Stomach (tissue), 9 donors: ENCODE measurements around the gene KCND2. TPM values are rescaled to one million over a fixed set of nuclear protein-coding genes. Genes with fewer than 3 reads are reported as not detected.

Source experiments
- DNase-seq, 2 donors: peaks; one replicate each; pipeline versions ENCODE4 v3.0.0 to v3.0.0-alpha.2; 2013 to 2019
- H3K27ac ChIP-seq, 5 donors: fragments of 200-600 bp in 4 of 5; sonication (generic) in 4 of 5; one replicate each; pipeline ENCODE4 v1.5.1; 2013 to 2019; ENCODE audit warnings: mild to moderate bottlenecking in 1 of 5, moderate library complexity in 1 of 5
- H3K27me3 ChIP-seq, 3 donors: fragments of 200-600 bp; sonication (generic); one replicate each; pipeline ENCODE4 v1.5.1; 2017 to 2019; ENCODE audit warnings: mixed run types in 1 of 3
- H3K36me3 ChIP-seq, 4 donors: fragments of 200-600 bp; sonication (generic); 1 replicate in 3 of 4; 2 replicates in 1 of 4; pipeline ENCODE4 v1.5.1; 2016 to 2019
- H3K4me1 ChIP-seq, 4 donors: fragments of 200-600 bp; sonication (generic); one replicate each; pipeline ENCODE4 v1.5.1; 2016 to 2019
- H3K4me3 ChIP-seq, 4 donors: fragments of 200-600 bp; sonication (generic) in 3 of 4; one replicate each; pipeline ENCODE4 v1.5.1; 2016 to 2019; ENCODE audit warnings: mild to moderate bottlenecking in 1 of 4
- H3K9me3 ChIP-seq, 4 donors: fragments of 200-600 bp; sonication (generic); one replicate each; pipeline ENCODE4 v1.5.1; 2016 to 2019
- EP300 ChIP-seq: sonication (generic); formaldehyde crosslinking; IDR thresholded peaks from one replicate; pipeline ENCODE4 v1.6.1; 2017; ENCODE audit warnings: antibody characterized with exemption
- POLR2A ChIP-seq, 4 donors: fragments of 450-650 bp; IDR thresholded peaks; one replicate each; pipeline ENCODE4 v1.6.1; 2016; ENCODE audit warnings: antibody characterized with exemption in 4 of 4, control low read depth in 2 of 4, mild to moderate bottlenecking in 1 of 4, moderate library complexity in 1 of 4
- POLR2AphosphoS5 ChIP-seq, 3 donors: sonication (generic); formaldehyde crosslinking; IDR thresholded peaks; one replicate each; pipeline ENCODE4 v1.6.1; 2016; ENCODE audit warnings: antibody characterized with exemption in 3 of 3
- WGBS, 5 donors: extraction: QIAGEN DNeasy Blood & Tissue Kit in 3 of 5; methylation state at CpG; one replicate each; pipeline versions ENCODE4 v1.1.5 to v1.1.7; 2013 to 2018; 5-methylcytosine and 5-hydroxymethylcytosine counted together
- intact Hi-C: fragments of 100-400 bp; cut with DNase I; formaldehyde crosslinking; loops from one replicate; pipeline ENCODE4 v1.15.1; 2023; ENCODE audit warnings: low total_unique reads
- polyA plus RNA-seq, 3 donors: library from polyadenylated mRNA; stranded (reverse); fragments of 200-250 nt; gene quantifications; one replicate each; pipeline ENCODE4 v1.2.3, GENCODE V29; 2013
- total RNA-seq, 5 donors: library from RNA; depleted of rRNA; stranded (reverse); fragments of >200 nt; gene quantifications; one replicate each; pipeline versions ENCODE4 v1.1.0 to v1.2.3, GENCODE V29; 2014 to 2016
- TF ChIP-seq, protein P1 (sequence below), 7 experiments: fragments of 450-650 bp in 4 of 7; fragments of 200-600 bp in 3 of 7; sonication (generic) in 3 of 7; IDR thresholded peaks; one replicate each; pipeline ENCODE4 v1.5.1; 2016 to 2019; ENCODE audit warnings: antibody characterized with exemption in 7 of 7, control low read depth in 2 of 7, mild to moderate bottlenecking in 1 of 7
- donor health status: healthy with polysubstance abuse.
- donor health status: Bipolar disorder and iron deficiency.
- donor health status: healthy.

KCND2 gene
- total and polyA plus RNA-seq, 8 donors = 0.06 to 1.3 (median 0.31) TPM; not detected in 5

DNA sequence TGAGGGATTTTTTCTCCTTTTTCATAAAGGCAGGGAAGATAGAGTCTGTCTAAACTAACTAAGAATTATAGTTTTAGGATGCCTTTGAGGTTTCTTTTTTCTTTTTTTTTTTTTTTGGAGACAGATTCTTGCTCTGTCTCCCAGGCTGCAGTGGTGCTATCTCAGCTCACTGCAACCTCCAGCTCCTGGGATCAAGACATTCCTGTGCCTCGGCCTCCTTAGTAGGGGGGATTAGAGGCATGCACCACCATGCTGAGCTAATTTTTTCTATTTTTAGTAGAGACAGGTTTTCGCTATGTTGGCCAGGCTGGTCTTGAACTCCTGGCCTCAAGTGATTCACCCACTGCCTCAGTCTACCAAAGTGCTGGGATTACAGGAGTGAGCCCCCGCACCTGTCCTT, 239.7 kb downstream of the KCND2 start:
- intact Hi-C loops = no loop called here

DNA sequence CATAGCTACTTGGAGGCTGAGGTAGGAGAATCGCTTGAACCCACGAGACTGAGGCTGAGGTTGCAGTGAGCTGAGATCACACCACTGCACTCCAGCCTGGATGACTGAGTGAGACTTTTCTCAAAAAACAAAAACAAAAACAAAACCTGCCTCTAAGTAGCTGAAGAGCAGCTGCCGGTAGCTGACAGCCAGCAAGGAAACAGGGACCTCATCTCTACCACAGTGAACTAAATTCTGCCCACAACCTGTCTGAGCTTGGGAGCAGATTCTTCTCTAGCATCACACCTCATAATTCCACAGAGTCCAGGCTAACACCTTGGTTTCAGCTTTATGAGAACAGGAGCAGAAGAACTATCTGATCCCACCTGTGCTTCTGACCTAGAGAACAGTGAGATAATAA, 246.2 kb downstream of the KCND2 start:
- Histone ChIP-seq H3K36me3 (no peaks in the 10 kb centered on the region), H3K4me1 (no peaks in the 10 kb centered on the region), H3K27ac (no peak overlapping the region), H3K27me3 (no peaks in the 10 kb centered on the region), H3K9me3 (no peaks in the 10 kb centered on the region), H3K4me3 (no peak overlapping the region)
- TF ChIP-seq POLR2A (IDR thresholded peaks at IDR 0.05) = no peak
- no peak for TF ChIP-seq EP300
- no peak for TF ChIP-seq POLR2AphosphoS5 (IDR thresholded peaks at IDR 0.05)
- TF ChIP-seq, protein P1, sequence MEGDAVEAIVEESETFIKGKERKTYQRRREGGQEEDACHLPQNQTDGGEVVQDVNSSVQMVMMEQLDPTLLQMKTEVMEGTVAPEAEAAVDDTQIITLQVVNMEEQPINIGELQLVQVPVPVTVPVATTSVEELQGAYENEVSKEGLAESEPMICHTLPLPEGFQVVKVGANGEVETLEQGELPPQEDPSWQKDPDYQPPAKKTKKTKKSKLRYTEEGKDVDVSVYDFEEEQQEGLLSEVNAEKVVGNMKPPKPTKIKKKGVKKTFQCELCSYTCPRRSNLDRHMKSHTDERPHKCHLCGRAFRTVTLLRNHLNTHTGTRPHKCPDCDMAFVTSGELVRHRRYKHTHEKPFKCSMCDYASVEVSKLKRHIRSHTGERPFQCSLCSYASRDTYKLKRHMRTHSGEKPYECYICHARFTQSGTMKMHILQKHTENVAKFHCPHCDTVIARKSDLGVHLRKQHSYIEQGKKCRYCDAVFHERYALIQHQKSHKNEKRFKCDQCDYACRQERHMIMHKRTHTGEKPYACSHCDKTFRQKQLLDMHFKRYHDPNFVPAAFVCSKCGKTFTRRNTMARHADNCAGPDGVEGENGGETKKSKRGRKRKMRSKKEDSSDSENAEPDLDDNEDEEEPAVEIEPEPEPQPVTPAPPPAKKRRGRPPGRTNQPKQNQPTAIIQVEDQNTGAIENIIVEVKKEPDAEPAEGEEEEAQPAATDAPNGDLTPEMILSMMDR (IDR thresholded peaks at IDR 0.05) = no peak
- WGBS, 5 donors = 86 to 94% (median 91%) methylated on average over 3 of the region's 3 CpGs
- intact Hi-C loops = no loop called here
- no peak for DNase-seq

More for the DNA sequence above, 239.7 kb downstream of the KCND2 start:
- no peaks in the 10 kb centered on the region for H3K4me1 ChIP-seq
- no peak overlapping the region for H3K27ac ChIP-seq
- WGBS, 5 donors = 78 to 89% (median 86%) methylated on average over 3 of the region's 3 CpGs
- H3K36me3 ChIP-seq = no peaks in the 10 kb centered on the region
- TF ChIP-seq, protein P1 (IDR thresholded peaks at IDR 0.05) = no peak
- TF ChIP-seq EP300 (no peak), POLR2A (IDR thresholded peaks at IDR 0.05) (no peak), POLR2AphosphoS5 (IDR thresholded peaks at IDR 0.05) (no peak)
- H3K9me3 ChIP-seq = no peaks in the 10 kb centered on the region
- no peaks in the 10 kb centered on the region for H3K27me3 ChIP-seq
- H3K4me3 ChIP-seq = no peak overlapping the region
- no peak for DNase-seq

DNA sequence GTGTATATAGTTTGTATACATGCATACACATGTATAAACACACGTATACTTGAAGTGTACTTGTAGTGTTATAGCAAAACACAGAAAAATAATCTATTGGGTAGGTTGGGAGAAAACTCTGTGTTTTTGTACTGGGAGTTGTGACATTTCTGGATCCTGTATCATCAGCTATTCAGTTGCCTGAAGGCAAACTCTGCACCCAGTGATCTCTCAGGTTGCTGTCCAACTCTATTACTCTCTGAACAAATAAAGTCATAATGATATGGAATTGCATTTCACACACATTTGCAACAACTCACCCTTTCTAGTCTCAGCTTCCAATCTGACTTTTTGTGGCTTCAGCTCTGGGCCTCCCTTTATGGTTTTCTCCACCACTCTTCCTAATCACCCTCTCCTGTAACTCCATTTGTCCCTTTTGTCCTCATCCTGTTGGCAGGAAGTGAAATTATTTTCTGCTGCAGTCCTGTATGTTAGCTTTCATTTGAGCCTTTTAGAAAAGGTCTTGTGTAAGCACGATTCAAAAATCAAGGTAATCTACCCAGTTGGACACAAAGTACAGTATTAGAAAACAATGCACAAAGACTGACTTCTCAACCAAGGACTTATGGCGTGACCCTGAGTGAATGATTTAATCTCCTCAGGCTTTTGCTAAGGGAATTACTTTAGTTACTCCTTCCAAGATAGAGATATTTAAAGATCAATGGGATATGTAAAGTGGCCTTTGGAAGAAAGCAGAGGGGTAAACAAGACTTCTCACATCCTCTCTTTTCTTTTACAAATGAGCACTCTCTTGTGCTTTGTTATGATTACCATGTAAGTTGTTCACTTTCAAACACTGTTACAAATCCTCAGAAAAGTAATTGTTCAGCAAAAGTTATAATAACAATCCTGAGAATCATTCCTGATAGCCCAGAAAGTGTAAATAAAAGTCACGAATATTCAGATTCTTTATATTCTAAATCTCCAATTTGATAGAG, 249.1 kb downstream of the KCND2 start:
- H3K27ac ChIP-seq = no peak overlapping the region
- H3K36me3 ChIP-seq = no peaks in the 10 kb centered on the region
- TF ChIP-seq, protein P1 (IDR thresholded peaks at IDR 0.05) = no peak
- TF ChIP-seq POLR2A (IDR thresholded peaks at IDR 0.05) = no peak
- no peak for TF ChIP-seq POLR2AphosphoS5 (IDR thresholded peaks at IDR 0.05)
- no peak for TF ChIP-seq EP300
- no peaks in the 10 kb centered on the region for H3K27me3 ChIP-seq
- H3K9me3 ChIP-seq = no peaks in the 10 kb centered on the region
- no peaks in the 10 kb centered on the region for H3K4me1 ChIP-seq
- DNase-seq = no peak
- intact Hi-C loops = no loop called here
- 38 to 50% (median 39%) methylated on average over 4 of the region's 4 CpGs for WGBS, 5 donors
- H3K4me3 ChIP-seq = no peak overlapping the region

DNA sequence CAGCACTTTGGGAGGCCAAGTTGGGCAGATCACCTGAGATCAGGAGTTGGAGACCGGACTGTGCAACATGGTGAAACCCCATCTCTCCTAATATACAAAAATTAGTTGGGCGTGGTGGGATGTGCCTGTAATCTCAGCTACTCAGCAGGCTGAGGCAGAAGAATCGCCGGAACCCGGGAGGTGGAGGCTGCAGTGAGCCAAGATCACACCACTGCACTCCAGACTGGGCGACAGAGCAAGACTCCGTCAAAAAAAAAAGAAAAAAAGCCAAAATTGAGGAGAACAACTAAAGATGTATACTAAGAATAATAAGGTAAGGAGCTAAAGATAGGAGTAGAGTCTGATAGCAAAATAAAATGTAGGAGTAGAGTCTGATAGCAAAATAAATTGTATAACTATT, 251.0 kb downstream of the KCND2 start:
- Histone ChIP-seq H3K4me3 (no peak overlapping the region), H3K36me3 (no peaks in the 10 kb centered on the region), H3K4me1 (no peaks in the 10 kb centered on the region), H3K27me3 (no peaks in the 10 kb centered on the region), H3K27ac (no peak overlapping the region), H3K9me3 (no peaks in the 10 kb centered on the region)
- no peak for TF ChIP-seq POLR2AphosphoS5 (IDR thresholded peaks at IDR 0.05)
- TF ChIP-seq, protein P1 (IDR thresholded peaks at IDR 0.05) = no peak
- no peak for TF ChIP-seq EP300
- 93 to 99% (median 94%) methylated on average over 7 of the region's 7 CpGs for WGBS, 5 donors
- intact Hi-C loops = no loop called here
- DNase-seq = no peak
